Right cardiac atrium (tissue), 5 donors: ENCODE results near the gene RUVBL2. TPM values are rescaled to one million over a fixed set of nuclear protein-coding genes. Genes with fewer than 3 reads are reported as not detected.
A peak's percentile ranks its signal among the peaks of the same experiment; 100 is the strongest.
"Not testable (repeated sequence)": the region's sequence is repeated elsewhere in the genome, so short reads cannot be mapped to it uniquely, and the experiment has no call there.

Source experiments
- ATAC-seq, 2 donors: fragments of 200-7000 bp; cut with Tn5 transposase; one replicate each; pipeline versions ENCODE4 v1.8.0 to v1.9.1; 2020; ENCODE audit warnings: moderate library complexity in 2 of 2, mild to moderate bottlenecking in 1 of 2
- DNase-seq, 3 donors: peaks; one replicate each; pipeline ENCODE4 v3.0.0-alpha.2; 2020
- H3K27ac ChIP-seq: one replicate; pipeline ENCODE4 v1.5.1; 2013; ENCODE audit warnings: mild to moderate bottlenecking, low read length, control low read depth, moderate library complexity
- H3K27me3 ChIP-seq: one replicate; pipeline ENCODE4 v1.6.1; 2013; ENCODE audit not compliant: control insufficient read depth, insufficient read depth
- H3K4me1 ChIP-seq: one replicate; pipeline ENCODE4 v1.6.1; 2013; ENCODE audit warnings: low read length; ENCODE audit not compliant: control insufficient read depth, insufficient read depth
- H3K4me3 ChIP-seq: one replicate; pipeline ENCODE4 v1.5.1; 2013; ENCODE audit warnings: low read length, control low read depth
- H3K9me3 ChIP-seq: one replicate; pipeline ENCODE4 v1.6.1; 2013; ENCODE audit warnings: low read length; ENCODE audit not compliant: control insufficient read depth
- WGBS: extraction: QIAGEN DNeasy Blood & Tissue Kit; methylation state at CpG from one replicate; pipeline ENCODE4 v1.1.7; 2013; 5-methylcytosine and 5-hydroxymethylcytosine counted together
- intact Hi-C, 4 donors: fragments of 100-400 bp; cut with DNase I; formaldehyde crosslinking; loops; one replicate each; pipeline versions ENCODE4 v1.11.0 to v1.14.0; 2022 to 2023
- polyA plus RNA-seq: library from polyadenylated mRNA; stranded (reverse); fragments of 200-250 nt; gene quantifications from one replicate; pipeline ENCODE4 v1.2.3, GENCODE V29; 2013
- total RNA-seq, 4 donors: library from RNA; stranded (reverse); fragmentation: NEBNext Ultra II Directional; extraction: Animal tissue kit (Norgen Biotek cat#: 25700); gene quantifications; one replicate each; pipeline ENCODE4 v1.2.1, GENCODE V29; 2021
- donor health status: healthy with polysubstance abuse.
- donor health status: DM: no; HTN: yes; CAD: no.
- donor health status: DM: no; HTN: no; CAD: no.
- donor health status: DM: no; HTN: yes; CAD: no; lungs with severe emphysema.
- donor health status: DM: yes; HTN: yes; CAD: no.

The RUVBL2 gene
- total and polyA plus RNA-seq, 5 donors: 39.4 to 54.5 (median 46.6) TPM

DNA sequence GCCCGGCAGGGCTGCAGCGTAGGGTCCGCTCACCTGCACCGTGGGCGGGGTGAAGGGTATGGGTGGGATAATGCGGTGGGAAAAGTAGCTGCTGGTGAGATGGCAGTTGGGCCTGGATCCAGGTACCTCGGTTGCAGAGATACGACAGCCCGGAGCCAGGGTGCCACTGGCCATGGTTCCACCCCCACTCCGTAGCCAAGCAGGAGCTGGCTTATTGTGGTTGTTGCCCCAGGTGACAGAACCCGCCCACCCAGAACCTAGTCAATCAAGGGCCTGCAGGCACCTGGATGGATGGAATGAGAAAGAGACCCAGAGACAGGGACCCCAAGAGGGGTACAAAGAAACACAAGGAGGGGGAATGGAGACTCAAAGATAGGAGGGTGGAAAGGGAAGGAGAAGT is 26.7 kb downstream of the RUVBL2 start:
- DNase-seq (peak in 1 of 3 donors; percentile 37), ATAC-seq (no peak)
- Histone ChIP-seq H3K4me3 (no peak overlapping the region), H3K9me3 (no peaks in the 10 kb centered on the region), H3K27ac (no peak overlapping the region), H3K4me1 (no peaks in the 10 kb centered on the region), H3K27me3 (no peaks in the 10 kb centered on the region)
- WGBS: 70% methylated on average over 11 of the region's 11 CpGs
- intact Hi-C loops: no loop called here

DNA sequence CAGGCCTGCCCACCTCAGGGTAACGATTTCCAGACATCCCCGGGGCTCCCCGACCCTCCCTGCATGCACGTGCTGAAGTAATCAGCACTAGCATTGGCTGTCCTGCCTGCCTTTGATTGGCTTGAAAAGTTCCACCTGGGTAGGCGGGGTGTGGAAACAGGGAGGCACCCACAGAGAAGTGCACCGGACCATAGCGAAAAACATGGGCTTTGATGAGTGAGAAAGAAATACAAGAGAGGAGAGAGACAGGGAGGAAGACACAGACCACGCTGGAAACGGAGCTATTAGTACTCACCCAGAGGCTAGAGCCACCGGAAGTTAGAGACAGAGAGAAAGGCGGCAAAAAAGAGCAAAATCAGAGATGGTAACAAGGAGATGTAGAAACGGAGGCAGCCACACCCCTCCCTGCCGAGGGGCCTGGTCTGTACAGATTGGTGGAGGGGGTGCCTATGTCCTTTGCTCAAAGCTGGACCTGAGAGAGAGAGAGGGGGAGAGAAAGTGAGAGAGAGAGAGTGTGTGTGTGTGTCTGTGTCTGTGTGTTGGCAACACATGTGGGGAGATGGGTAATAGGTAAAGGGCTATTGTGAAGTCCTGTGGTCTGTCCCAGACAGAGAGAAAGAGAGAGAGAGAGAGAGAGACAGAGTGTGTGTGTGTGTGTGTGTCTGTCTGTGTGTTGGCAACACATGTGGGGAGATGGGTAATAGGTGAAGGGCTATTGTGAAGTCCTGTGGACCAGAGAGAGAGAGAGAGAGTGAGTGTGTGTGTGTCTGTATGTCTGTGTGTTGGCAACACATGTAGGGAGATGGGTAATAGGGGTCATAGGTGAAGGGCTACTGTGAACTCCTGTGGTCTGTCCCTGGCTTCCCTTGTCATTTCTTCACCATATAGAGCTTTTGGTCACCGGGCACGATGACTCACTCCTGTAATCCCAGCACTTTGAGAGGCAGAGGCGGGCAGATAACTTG is 27.5 kb downstream of the RUVBL2 start:
- no peaks in the 10 kb centered on the region for H3K27me3 ChIP-seq
- H3K4me3 ChIP-seq: no peak overlapping the region
- DNase-seq (peak in 1 of 3 donors; percentile 22), ATAC-seq (no peak)
- H3K9me3 ChIP-seq: no peaks in the 10 kb centered on the region
- intact Hi-C loops: no loop called here
- H3K27ac ChIP-seq: no peak overlapping the region
- no peaks in the 10 kb centered on the region for H3K4me1 ChIP-seq
- 41% methylated on average over 16 of the region's 16 CpGs for WGBS

DNA sequence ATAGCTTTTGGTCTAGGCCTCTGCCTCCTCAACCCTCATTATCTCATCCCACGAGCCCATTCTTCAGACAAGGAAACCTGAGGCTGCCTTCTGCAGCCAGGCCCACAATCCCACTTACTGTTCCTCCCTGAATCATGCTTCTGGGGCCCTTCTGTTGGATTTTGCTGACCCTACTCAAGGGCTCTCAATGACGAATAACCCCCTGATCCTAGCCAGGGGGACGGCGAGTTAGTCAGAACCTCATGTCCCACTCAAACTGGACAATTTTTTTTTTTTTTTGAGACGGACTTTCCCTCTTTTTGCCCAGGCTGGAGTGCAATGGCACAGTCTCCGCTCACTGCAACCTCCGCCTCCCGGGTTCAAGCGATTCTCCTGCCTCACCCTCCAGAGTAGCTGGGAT is 28.4 kb downstream of the RUVBL2 start:
- 92% methylated on average over 9 of the region's 9 CpGs for whole genome bisulfite sequencing
- intact Hi-C loops: no loop called here

DNA sequence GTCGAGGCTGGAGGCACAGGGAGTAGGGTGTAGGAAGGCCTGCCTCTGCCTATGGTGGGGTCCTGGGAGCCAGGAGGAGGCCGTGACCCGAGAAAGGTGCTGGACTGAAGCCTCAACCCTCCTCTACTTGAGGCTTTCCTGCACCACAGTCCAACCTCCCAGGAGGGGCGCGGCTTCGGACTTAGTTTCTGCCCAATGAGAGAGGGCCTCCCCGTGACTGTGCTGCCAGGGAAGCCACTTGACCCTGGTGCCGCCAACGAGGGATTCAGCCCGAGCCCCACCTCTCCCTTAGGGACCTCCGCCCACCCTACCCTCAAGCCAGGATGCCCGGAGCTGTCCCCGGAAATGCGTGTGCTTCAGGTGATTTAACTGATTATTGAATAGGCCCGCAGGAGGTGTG is 30.5 kb downstream of the RUVBL2 start, which contains the start of gene CGB3:
TSS of gene CGB3 (minus strand) at position 101 of the 400 bp plus-strand sequence. CDS start 362 bp downstream, outside the sequence.
- intact Hi-C loops, H3K27me3 ChIP-seq, ATAC-seq, H3K9me3 ChIP-seq, H3K4me3 ChIP-seq, H3K4me1 ChIP-seq, H3K27ac ChIP-seq: not testable (repeated sequence)
- DNase-seq: peak in 1 of 3 donors; percentile 7
- WGBS: 73% methylated on average over 13 of the region's 15 CpGs

More for the DNA sequence above, 28.4 kb downstream of the RUVBL2 start:
- no peaks in the 10 kb centered on the region for H3K4me1 ChIP-seq
- no peaks in the 10 kb centered on the region for H3K27me3 ChIP-seq
- no peak overlapping the region for H3K4me3 ChIP-seq
- no peak overlapping the region for H3K27ac ChIP-seq
- DNase-seq (peak in 1 of 3 donors; percentile 7), ATAC-seq (no peak)
- no peaks in the 10 kb centered on the region for H3K9me3 ChIP-seq

DNA sequence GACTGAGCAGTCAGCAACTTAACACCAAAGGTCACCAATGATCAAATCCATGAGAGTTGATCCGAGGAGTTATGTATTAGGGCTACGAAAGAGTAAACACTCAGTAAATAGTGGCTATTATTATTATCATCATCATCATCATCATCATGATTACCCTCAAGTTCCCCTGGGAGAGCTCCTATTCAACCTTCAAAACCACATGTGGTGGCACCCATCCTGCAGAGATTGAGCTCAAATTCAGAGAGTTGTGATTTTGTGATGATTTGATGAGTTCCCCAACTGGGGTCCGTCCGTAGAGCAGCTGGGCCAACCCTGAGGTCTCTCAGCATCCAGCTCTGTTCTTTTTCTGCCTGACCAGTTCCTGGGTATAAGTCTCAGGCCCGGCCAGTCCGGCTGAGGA is 31.4 kb downstream of the RUVBL2 start:
- H3K27ac ChIP-seq, ATAC-seq: not testable (repeated sequence)

DNA sequence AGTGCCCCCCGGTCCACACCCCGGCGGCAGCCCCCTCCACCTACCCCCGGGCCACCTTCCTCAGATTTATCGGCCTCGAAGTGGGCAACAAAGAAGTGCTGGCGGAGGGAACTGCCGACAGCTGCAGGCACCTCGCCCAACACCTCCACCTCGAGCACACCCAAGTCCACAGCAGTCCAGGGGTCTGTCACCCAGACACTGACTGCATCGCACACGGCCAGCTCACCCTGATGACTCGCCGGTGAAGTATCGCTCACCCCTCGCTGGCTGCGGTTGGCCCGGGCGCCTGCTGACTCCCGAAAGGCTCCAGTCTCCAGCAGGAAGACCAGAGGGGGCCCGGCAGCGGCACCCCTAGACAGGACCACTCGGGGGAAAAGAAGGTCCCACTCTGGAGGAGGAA is 31.9 kb downstream of the RUVBL2 start:
- H3K4me3 ChIP-seq, intact Hi-C loops, ATAC-seq, H3K4me1 ChIP-seq, H3K27me3 ChIP-seq, H3K9me3 ChIP-seq, H3K27ac ChIP-seq: not testable (repeated sequence)
- 66% methylated on average over 23 of the region's 23 CpGs for WGBS
- DNase-seq: peak in 1 of 3 donors; percentile 18

More for the DNA sequence above, 31.4 kb downstream of the RUVBL2 start:
- WGBS: 78% methylated on average over 4 of the region's 6 CpGs
- intact Hi-C loops, H3K4me3 ChIP-seq, H3K27me3 ChIP-seq, H3K4me1 ChIP-seq, H3K9me3 ChIP-seq, DNase-seq: not testable (repeated sequence)

DNA sequence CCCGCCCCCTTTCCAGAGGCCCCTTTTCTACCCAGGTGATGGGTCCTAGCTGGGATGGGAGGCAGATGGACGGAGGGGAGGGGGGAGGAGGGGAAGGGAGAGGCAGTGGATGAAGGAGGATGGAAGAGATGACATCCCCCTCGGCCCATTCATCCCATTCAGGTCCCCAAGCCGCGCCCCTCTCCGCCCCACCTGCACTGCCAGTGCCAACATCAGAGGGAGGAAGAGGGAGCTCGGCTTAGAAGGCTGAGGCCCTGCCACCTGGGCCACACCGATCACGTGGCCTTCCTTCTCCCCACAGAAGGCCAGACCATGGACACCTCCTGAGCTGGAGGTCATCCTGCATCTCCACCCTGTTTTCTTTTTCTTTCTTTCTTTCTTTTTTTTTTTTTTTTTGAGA is 35.0 kb downstream of the RUVBL2 start:
- H3K27me3 ChIP-seq, ATAC-seq, H3K4me1 ChIP-seq, H3K4me3 ChIP-seq, H3K27ac ChIP-seq, H3K9me3 ChIP-seq, intact Hi-C loops: not testable (repeated sequence)
- peak in 1 of 3 donors; percentile 20 for DNase-seq
- 85% methylated on average over 9 of the region's 9 CpGs for WGBS

DNA sequence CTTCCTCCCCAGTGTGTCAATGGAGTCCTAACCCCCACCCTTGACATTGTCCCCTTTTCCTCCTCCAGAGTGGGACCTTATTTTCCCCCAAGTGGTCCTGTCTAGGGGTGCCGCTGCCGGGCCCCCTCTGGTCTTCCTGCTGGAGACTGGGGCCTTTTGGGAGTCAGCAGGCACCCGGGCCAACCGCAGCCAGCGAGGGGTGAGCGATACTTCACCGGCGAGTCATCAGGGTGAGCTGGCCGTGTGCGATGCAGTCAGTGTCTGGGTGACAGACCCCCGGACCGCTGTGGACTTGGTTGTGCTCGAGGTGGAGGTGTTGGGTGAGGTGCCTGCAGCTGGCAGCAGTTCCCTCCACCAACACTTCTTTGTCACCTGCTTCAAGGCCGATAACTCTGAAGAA is 36.1 kb downstream of the RUVBL2 start:
- not testable (repeated sequence) for ATAC-seq, H3K4me3 ChIP-seq
- 80% methylated on average over 14 of the region's 14 CpGs for WGBS

DNA sequence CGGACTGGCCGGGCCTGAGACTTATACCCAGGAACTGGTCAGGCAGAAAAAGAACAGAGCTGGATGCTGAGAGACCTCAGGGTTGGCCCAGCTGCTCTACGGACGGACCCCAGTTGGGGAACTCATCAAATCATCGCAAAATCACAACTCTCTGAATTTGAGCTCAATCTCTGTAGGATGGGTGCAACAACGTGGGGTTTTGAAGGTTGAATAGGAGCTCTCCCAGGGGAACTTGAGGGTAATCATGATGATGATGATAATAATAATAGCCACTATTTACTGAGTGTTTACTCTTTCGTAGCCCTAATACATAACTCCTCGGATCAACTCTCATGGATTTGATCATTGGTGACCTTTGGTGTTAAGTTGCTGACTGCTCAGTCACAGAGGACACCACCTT is 36.6 kb downstream of the RUVBL2 start:
- H3K27me3 ChIP-seq, H3K27ac ChIP-seq, H3K4me1 ChIP-seq, DNase-seq, H3K9me3 ChIP-seq, ATAC-seq, H3K4me3 ChIP-seq, intact Hi-C loops: not testable (repeated sequence)
- WGBS: 92% methylated on average over 5 of the region's 8 CpGs

More for the DNA sequence above, 36.1 kb downstream of the RUVBL2 start:
- DNase-seq: peak in 1 of 3 donors; percentile 2
- intact Hi-C loops, H3K27ac ChIP-seq, H3K9me3 ChIP-seq, H3K4me1 ChIP-seq, H3K27me3 ChIP-seq: not testable (repeated sequence)

DNA sequence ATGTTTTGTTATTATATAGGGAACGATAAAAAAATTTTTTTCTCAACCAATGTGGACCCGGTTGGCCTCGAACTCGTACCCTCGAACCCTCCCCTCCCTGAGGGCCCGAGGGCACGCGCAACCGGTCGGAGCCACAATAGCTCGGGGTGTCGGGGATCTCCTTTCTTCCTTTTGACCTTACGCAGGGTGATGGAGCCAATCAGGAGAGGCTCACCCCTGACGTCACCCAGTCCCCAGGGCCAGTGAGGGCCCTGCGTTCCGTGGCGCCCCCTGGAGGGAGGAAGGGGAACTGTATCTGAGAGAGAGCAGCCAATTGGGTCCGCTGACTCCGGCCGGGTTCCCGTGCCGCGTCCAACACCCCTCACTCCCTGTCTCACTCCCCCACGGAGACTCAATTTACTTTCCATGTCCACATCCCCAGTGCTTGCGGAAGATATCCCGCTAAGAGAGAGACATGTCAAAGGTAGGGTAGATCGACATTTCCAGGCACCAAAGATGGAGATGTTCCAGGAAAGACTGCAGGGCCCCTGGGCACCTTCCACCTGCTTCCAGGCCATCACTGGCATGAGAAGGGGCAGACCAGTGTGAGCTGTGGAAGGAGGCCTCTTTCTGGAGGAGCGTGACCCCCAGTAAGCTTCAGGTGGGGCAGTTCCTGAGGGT is 38.1 kb downstream of the RUVBL2 start, which contains the start of gene CGB2:
TSS of gene CGB2 (plus strand) at position 249 of the 660 bp plus-strand sequence. CDS start at position 455, 206 bp downstream.
- H3K27me3 ChIP-seq, H3K27ac ChIP-seq, intact Hi-C loops, H3K4me1 ChIP-seq, H3K9me3 ChIP-seq, H3K4me3 ChIP-seq: not testable (repeated sequence)
- ATAC-seq: peak in 1 of 2 donors; percentile 14
- WGBS: 21% methylated on average over 28 of the region's 28 CpGs
- peak in 1 of 3 donors; percentile 48 for DNase-seq

DNA sequence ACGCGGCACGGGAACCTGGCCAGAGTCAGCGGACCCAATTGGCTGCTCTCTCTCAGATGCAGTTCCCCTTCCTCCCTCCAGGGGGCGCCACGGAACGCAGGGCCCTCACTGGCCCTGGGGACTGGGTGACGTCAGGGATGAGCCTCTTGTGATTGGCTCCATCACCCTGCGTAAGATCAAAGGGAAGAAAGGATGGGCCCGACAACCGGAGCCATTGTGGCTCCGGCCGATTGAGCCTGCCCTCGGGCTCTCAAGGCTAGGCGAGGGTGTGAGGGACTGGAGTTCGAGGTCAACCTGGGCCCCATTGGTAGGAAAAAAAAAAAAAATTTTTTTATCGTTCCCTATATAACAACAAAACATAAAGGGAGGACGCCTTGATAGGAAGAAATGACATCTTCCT is 43.1 kb downstream of the RUVBL2 start, which contains the start of gene CGB1:
TSS of gene CGB1 (minus strand) at position 81 of the 400 bp plus-strand sequence. CDS start 184 bp downstream, outside the sequence.
- intact Hi-C loops, ATAC-seq: not testable (repeated sequence)
- DNase-seq: peak in 1 of 3 donors; percentile 36

More for the DNA sequence above, 43.1 kb downstream of the RUVBL2 start, which contains the start of gene CGB1:
- H3K9me3 ChIP-seq, H3K27ac ChIP-seq, H3K4me1 ChIP-seq, H3K27me3 ChIP-seq, H3K4me3 ChIP-seq: not testable (repeated sequence)
- WGBS: 49% methylated on average over 18 of the region's 18 CpGs
